Activated CD8-positive, alpha-beta memory T cell treated with anti-CD3 and anti-CD28 coated beads, Interleukin-2, amount 50 U/mL, for 1 hour (primary cell): ENCODE data around the gene SMYD3.
"Not testable (repeated sequence)": the region's sequence is repeated elsewhere in the genome, so short reads cannot be mapped to it uniquely, and the experiment has no call there.

ENCODE experiments used
- DNase-seq: peaks from one replicate; pipeline ENCODE4 v3.0.0-alpha.2; 2020; ENCODE audit errors: extremely low read depth

SMYD3 gene

DNA sequence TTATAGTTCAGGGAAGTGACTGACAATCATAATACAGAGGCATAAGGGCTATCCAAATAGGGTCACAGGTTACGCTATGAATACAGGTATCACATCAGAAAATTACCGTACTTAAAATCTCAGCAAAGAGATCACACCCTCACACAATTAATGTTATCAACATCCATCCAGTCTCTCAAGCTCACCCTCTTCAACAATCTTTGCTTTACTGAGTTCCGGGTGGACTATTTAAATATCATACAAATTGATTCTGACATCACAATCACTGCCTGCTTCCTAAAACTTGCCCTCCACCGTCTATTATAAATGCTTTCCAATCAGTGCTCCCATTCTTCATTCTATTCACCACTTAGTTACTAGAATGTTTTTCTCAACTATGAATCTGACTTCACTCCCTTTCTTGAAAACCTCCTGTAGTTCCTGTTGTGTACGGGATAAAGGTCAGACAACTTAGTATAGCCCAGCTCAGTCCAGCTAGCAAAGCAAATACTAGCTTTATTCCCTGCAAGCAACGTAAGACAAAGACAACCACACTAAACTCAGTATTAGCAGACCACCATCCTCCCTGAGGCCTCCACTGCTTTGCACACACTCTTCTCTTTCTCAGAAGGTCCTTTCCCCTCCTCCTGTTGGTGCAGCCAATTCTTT lies 398.7 kb downstream of the SMYD3 start:
- DNase-seq: no peak

GRCh38 chr1:246107516-246108277 lies 399.4 kb downstream of the SMYD3 start:
- no peak for DNase-seq

DNA sequence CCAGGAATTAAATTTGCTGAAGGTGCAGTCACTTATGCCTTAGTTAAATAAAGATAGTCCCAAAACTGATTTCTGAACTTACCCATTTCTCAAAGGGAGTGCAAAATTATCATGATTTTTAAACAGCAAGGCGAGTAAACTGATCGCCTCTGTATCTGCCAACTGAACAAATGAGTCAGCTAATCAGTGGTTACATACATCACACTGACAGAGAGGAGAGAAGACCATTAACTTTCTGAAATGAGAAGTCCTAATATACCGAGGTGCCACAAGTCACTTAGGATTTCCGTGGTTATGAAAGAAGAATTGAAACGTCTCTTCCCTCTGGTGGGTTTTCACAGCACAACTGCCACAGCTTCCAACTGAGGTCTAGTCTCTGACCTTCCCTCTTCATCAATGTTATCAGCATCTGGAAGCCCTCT lies 400.7 kb downstream of the SMYD3 start:
- DNase-seq: no peak

DNA sequence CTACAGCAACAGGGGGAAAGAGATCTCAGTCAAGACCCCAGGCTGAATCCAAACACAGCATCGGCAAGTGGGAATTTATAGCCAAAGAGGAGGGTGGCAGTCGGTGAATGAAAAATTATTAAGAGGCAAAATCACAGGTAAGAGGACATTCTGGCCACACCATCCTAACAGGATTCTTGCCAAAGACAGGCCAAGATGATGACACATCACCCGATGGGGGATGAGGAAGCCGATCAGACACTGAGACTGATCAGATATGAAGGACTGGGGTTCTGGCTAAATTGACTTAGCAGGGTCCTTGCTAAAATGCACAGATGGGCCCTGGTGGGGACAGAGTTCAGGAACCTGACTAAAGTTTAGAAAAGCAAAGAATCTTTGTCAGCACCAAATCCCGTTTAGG lies 402.2 kb downstream of the SMYD3 start:
- DNase-seq: no peak

DNA sequence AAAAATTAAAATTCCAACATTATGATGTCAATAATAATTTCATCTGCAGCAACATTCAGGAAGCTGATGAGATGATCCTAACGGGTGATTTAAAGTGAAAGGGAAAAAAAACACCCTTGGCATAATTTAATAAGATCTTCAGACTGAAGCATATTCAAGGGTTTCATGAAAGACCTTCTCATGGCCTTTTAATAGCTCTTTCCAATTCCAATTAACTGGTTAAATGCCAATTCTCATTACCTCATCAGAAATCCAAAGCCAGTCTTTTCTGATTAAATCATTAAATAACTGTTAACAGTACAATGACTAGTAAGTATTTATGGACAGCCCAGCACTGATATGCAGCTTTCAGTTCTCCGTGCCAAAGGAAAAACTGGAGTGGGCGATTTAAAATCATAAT lies 407.5 kb downstream of the SMYD3 start:
- DNase-seq: no peak

DNA sequence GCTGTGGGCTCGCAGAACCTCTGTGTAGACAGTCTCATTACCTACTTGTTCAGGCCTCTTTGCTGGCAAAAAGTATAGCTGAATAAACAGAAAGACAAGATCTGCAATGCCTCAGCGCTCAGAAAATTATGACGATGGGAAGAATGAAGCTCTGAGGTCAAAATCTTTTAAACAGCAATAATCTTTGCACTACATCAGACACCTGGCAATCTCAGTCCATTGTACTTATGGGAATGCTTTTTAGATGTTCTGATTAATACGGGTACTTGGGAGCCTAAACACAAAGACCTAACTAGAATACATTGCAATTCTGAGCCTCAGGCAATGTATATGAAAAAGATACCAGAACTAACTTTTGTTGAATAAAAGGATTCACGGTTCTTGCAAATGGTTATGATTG lies 410.7 kb downstream of the SMYD3 start:
- no peak for DNase-seq

DNA sequence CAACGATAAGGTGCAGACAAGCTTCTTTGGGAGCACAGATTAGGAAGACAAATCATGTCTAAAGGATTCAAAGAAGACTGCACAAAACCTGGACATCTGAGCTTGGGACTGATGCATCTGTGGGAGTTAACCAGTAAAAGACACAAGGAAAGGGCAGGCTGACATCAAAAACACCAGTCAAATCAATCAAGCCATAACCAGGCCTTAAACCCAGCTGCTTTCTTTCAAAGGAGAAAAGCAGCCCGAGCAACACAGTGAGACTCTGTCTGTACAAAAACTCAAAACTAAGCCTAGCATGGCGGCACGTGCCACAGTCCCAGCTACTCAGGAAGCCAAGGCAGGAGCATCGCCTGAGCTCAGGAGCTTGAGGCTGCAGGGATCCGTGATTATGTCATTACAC lies 411.6 kb downstream of the SMYD3 start:
- no peak for DNase-seq

GRCh38 chr1:246093230-246093629 lies 413.8 kb downstream of the SMYD3 start:
- DNase-seq: no peak

GRCh38 chr1:246092136-246092535 lies 414.9 kb downstream of the SMYD3 start:
- DNase-seq: no peak

- DNase-seq: no peak
Observed at GRCh38 chr1:246091477-246091876, 415.6 kb downstream of the SMYD3 start.

DNA sequence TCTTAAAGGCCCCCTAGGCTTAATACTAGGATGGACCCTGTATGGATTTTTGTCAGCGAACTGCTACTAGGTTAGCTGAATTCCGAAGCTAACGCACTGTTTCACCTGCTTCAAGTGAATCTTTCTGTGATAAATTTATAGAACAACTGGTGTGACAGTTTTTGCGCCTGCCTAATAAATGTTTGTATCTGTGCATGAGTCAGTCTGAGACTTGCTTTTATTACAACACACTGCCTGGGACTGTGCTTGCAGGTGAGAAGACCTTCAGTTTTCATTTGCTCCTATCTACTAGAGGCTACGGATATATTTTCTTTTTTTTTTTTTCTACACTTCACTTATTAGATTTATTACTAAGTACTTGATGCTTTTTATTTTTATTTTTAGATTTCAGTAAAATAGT lies 420.9 kb downstream of the SMYD3 start:
- DNase-seq: no peak

DNA sequence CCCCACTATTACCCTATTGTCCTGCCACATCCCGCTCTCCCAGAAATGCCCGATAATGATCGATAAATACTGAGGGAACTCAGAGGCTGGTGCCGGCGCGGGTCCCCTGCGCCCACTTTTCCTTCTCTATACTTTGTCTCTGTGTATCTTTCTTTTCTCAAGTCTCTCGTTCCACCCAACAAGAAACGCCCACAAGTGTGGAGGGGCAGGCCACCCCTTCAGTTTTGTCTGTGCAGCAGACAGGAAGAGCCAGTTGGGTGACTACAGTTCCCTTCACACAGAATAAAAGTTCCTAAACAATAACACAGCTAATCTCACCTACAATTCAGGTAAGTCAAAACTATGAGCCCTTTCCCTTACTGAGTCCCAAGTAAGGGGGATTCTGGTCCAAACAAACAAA lies 423.7 kb downstream of the SMYD3 start:
- DNase-seq: no peak

DNA sequence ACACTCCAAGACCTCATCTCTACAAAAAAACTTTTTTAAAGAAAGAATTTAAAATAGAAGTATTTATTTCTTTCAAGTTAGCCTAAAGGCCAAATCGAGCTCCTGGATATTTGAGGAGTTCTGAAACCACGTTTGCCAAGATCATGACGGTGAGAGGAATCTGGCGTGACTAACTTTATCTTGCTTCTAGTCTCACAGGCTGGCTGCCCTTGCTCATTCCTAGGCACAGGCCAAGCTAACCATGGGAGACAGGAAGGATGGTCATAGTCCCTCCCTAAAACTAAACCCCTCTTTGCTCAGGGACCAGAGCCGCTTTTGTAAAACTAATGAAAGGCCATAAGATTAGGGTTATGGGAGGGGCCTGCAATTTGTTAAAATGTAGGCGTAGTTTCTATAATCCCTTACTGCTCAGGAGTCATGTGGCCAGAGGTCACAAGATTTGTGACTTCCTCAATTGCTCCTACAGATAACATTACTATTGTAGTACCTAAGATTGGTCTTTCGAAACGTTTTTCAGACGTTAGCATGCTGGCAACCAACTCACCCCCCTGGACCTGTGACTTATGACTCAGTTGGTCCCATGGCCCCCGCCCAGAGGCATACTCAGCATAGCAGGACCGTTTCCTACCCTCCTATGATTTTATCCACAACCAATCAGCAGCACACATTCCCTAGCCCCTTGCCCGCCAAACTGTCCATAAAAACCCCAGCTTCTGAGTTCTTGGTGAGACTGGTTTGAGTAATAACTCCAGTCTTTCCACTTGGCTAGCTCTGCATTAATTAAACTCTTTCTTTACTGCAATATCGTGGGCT lies 425.0 kb downstream of the SMYD3 start:
- no peak for DNase-seq

- DNase-seq: no peak
Observed at GRCh38 chr1:246081138-246081702, 425.9 kb downstream of the SMYD3 start.

DNA sequence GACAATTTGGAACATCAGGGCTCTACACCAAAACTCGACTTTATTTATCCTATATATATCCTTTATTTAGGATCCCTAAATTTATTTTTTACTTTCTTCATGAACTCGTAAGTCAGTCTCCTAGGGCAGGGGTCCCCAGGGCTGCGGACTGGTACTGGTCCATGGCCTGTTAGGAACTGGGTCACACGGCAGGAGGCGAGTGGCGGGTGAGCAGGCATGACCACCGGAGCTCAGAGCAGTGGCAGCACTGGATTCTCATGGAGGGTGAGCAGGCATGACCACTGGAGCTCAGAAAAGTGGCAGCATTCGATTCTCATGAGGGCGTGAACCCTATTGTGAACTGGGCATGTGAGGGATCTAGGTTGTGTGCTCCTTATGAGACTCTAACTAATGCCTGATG lies 427.0 kb downstream of the SMYD3 start:
- no peak for DNase-seq

DNA sequence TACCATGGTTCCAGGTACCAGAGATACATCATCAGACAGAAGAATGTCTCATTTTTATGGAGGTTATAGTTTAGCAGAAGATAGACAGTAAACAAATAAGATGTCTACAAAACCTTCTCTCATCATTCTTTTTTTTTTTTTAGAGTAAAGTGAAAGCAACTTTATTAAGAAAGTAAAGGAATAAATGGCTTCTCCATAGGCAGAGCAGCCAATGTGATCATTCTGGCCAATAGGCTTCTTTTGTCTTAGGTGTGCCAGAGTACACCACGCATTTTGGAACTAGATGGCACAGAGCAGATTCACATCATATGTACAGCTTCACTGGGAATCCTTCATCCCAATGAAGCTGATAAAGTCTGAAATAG lies 428.2 kb downstream of the SMYD3 start:
- no peak for DNase-seq

- no peak for DNase-seq
Observed at GRCh38 chr1:246078126-246078887, 428.8 kb downstream of the SMYD3 start.

DNA sequence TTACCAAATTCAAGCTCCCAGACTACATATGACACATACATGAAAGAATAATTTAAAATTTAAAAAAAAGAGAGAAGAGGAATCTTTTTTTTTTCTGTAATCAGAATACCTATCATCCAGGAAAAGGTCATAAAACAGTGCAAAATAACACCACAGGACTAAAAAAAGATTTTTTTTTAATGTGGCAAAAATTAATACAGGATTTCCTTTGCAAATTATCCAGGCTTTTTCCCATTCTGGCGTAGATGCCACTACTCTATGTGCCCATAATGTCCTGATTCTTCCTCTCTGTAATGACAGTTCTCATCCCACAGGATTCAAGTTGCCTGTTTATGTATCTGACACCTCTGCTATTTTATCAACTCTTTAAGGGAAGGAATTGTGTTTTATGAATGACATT lies 429.6 kb downstream of the SMYD3 start:
- DNase-seq: no peak

DNA sequence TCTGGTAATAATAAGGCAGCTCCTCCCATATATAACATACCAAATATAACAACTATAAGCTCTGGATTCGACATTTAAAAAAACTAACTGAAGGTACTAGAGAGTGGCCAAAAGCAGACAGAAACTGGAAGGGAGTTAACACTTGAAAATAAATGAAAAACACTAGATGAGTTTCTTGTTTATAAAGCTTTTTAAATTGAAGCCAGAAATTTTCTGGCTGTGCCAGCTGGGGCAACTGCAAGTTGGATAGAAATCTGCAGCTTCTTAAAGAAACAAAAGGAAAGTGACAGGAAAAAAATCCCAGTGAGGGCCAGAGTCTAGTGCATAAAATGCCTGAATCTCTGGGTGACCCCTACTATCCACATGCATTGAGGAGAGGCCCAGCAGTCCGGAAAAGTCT lies 432.7 kb downstream of the SMYD3 start:
- no peak for DNase-seq

DNA sequence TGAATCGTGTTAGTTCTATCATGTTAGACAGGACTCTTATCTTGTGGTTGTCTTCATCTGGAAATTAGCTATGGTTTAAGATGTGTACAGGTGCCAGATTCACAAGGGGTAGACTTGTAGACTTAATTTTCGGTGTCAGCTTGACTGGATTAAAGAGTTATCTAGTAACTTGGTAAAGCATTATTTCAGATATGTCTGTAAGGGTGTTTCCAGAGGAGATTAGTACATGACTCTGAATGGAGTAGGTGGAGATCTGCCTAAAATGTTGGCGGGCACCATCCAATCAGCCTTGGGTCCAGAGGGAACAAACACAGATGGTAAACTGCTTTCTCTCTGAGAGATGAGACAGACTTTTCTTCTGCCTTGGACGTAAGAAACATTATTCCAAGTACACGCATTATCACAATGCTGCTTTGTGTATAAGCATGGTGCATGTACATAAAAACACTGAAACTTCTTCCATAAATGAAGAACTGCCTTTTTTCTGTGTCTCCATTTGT lies 434.6 kb downstream of the SMYD3 start:
- DNase-seq: no peak

- DNase-seq: not testable (repeated sequence)
Observed at GRCh38 chr1:246071981-246072380, 435.1 kb downstream of the SMYD3 start.

DNA sequence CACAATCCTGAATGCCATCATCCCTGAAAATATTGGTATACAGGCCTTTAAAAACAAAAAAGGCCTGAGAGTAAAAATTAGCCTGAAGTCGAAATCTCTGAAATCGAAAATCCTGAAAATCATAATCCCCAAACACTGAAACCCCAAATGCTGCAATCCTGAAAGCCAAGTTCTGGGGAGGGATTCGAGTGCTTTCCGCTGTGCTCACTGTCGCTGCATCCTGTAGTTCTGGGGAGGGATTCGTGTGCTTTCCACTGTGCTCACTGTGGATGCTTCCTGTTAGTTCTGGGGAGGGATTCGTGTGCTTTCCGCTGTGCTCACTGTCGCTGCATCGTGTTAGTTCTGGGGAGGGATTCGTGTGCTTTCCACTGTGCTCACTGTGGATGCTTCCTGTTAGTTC lies 435.5 kb downstream of the SMYD3 start:
- not testable (repeated sequence) for DNase-seq
